B cell (primary cell): ENCODE data around the gene TUBGCP2. TPM values are rescaled to one million over a fixed set of nuclear protein-coding genes. Genes with fewer than 3 reads are reported as not detected.

Experiments used
- ATAC-seq: fragments of 200-7000 bp; cut with Tn5 transposase; one replicate; pipeline ENCODE4 v1.10.0; 2021; ENCODE audit warnings: low read depth, mild to moderate bottlenecking, moderate number of reproducible peaks, moderate library complexity
- CTCF ChIA-PET: fragments of 350-600 bp; sonication (Branson Sonifier 250); formaldehyde crosslinking; loops from one replicate; lab custom pipeline; 2021; ENCODE audit warnings: antibody characterized with exemption, inconsistent platforms; lab: Charles Lee
- POLR2A ChIA-PET: fragments of 350-600 bp; sonication (Branson Sonifier 250); formaldehyde crosslinking; loops from one replicate; lab custom pipeline; 2021; ENCODE audit warnings: antibody characterized with exemption; lab: Charles Lee
- DNase-seq: peaks from one replicate; pipeline ENCODE4 v3.0.0; 2013
- H2AFZ ChIP-seq: 2 replicates; pipeline ENCODE4 v1.6.1; 2012; ENCODE audit warnings: mild to moderate bottlenecking, low read depth, low read length; ENCODE audit not compliant: insufficient read depth, poor library complexity, severe bottlenecking
- H3K27ac ChIP-seq, 2 donors: 1 replicate in 1 of 2; 2 replicates in 1 of 2; pipeline ENCODE4 v1.5.1; 2012 to 2013; ENCODE audit warnings: low read length in 2 of 2, mild to moderate bottlenecking in 2 of 2, moderate library complexity in 1 of 2
- H3K27me3 ChIP-seq, 4 experiments: fragments of 200-600 bp in 1 of 4; sonication (generic) in 1 of 4; replicated peaks in 1 of 4; 1 replicate in 2 of 4; 2 replicates in 2 of 4; pipeline versions ENCODE4 v1.6.1 to v1.7.0; 2013 to 2016; ENCODE audit warnings: low read length in 3 of 4, mild to moderate bottlenecking in 2 of 4, mixed read lengths in 1 of 4, moderate library complexity in 1 of 4; ENCODE audit not compliant: insufficient read depth in 4 of 4, control insufficient read depth in 3 of 4; ENCODE audit errors: control extremely low read depth in 1 of 4
- H3K36me3 ChIP-seq, 2 experiments: replicated peaks in 1 of 2; 1 replicate in 1 of 2; 2 replicates in 1 of 2; pipeline versions ENCODE4 v1.6.1 to v1.7.1; 2013; ENCODE audit warnings: low read length in 1 of 2; ENCODE audit not compliant: insufficient read depth in 2 of 2, control insufficient read depth in 1 of 2; ENCODE audit errors: control extremely low read depth in 1 of 2, extremely low read depth in 1 of 2
- H3K4me1 ChIP-seq, 2 donors: fragments of 200-600 bp in 1 of 2; sonication (generic) in 1 of 2; 1 replicate in 1 of 2; 2 replicates in 1 of 2; pipeline versions ENCODE4 v1.5.1 to v1.6.1; 2013 to 2017; ENCODE audit warnings: low read length in 2 of 2; ENCODE audit not compliant: control insufficient read depth in 2 of 2, insufficient read depth in 2 of 2
- H3K4me2 ChIP-seq: replicated peaks from 2 replicates; pipeline ENCODE3; 2012; ENCODE audit warnings: mild to moderate bottlenecking, low read depth, low read length; ENCODE audit not compliant: poor library complexity, severe bottlenecking
- H3K4me3 ChIP-seq, 5 experiments: fragments of 200-600 bp in 1 of 5; sonication (generic) in 1 of 5; 1 replicate in 3 of 5; 2 replicates in 2 of 5; pipeline versions ENCODE4 v1.5.1 to v1.7.0; 2011 to 2016; ENCODE audit warnings: low read length in 4 of 5, mild to moderate bottlenecking in 4 of 5, low read depth in 2 of 5, control low read depth in 1 of 5, moderate library complexity in 1 of 5; ENCODE audit not compliant: insufficient read depth in 1 of 5; ENCODE audit errors: control extremely low read depth in 1 of 5, extremely low read depth in 1 of 5
- H3K79me2 ChIP-seq: fragments of 200-600 bp; sonication (generic); one replicate; pipeline ENCODE4 v1.6.0; 2016; ENCODE audit warnings: low read length; ENCODE audit not compliant: control insufficient read depth, insufficient read depth
- H3K9ac ChIP-seq: fragments of 200-600 bp; sonication (generic); 2 replicates; pipeline ENCODE4 v1.6.1; 2017; ENCODE audit warnings: mild to moderate bottlenecking, low read length, moderate library complexity
- H3K9me3 ChIP-seq, 3 donors: one replicate each; pipeline versions ENCODE4 v1.6.1 to v1.7.1; 2013; ENCODE audit warnings: low read length in 2 of 3; ENCODE audit not compliant: control insufficient read depth in 2 of 3, insufficient read depth in 1 of 3; ENCODE audit errors: control extremely low read depth in 1 of 3
- H4K20me1 ChIP-seq: 2 replicates; pipeline ENCODE4 v1.6.0; 2012; ENCODE audit warnings: mild to moderate bottlenecking, low read length; ENCODE audit not compliant: insufficient read depth, control insufficient read depth, poor library complexity, severe bottlenecking
- H3K27ac Mint-ChIP-seq: one replicate; pipeline ENCODE4 v1.8.0; 2021; ENCODE audit warnings: mixed read lengths
- H3K27me3 Mint-ChIP-seq: one replicate; pipeline ENCODE4 v1.8.0; 2021; ENCODE audit warnings: mixed read lengths
- H3K4me1 Mint-ChIP-seq: one replicate; pipeline ENCODE4 v1.8.0; 2021; ENCODE audit warnings: mixed read lengths
- H3K4me3 Mint-ChIP-seq: one replicate; pipeline ENCODE4 v1.8.0; 2021; ENCODE audit warnings: mixed read lengths
- H3K9me3 Mint-ChIP-seq: one replicate; pipeline ENCODE4 v1.8.0; 2022; ENCODE audit warnings: mixed read lengths; ENCODE audit not compliant: insufficient read depth
- CTCF ChIP-seq: fragments of 200-600 bp; IDR thresholded peaks from one replicate; pipeline ENCODE4 v1.8.0; 2022; ENCODE audit warnings: antibody characterized with exemption, mild to moderate bottlenecking
- EZH2 ChIP-seq: IDR thresholded peaks from 2 replicates; pipeline ENCODE4 v1.6.1; 2012; ENCODE audit warnings: borderline replicate concordance, low read depth, mild to moderate bottlenecking, moderate library complexity, low read length; ENCODE audit not compliant: insufficient read depth, poor library complexity, severe bottlenecking
- WGBS: methylation state at CpG from one replicate; pipeline ENCODE4 v1.1.5; 2013; ENCODE audit warnings: missing lambda C conversion rate; ENCODE audit not compliant: insufficient coverage; 5-methylcytosine and 5-hydroxymethylcytosine counted together
- intact Hi-C: fragments of 100-400 bp; cut with micrococcal nuclease; formaldehyde crosslinking; loops from one replicate; pipeline ENCODE4 v1.10.0; 2022
- polyA plus RNA-seq: library from polyadenylated mRNA; depleted of rRNA; stranded (reverse); fragments of >200 nt; gene quantifications from 2 replicates; pipeline ENCODE4 v1.2.3, GENCODE V29; 2012
- total RNA-seq, 2 donors: library from RNA; stranded (reverse); fragments of 120-200 nt in 1 of 2; gene quantifications; 1 replicate in 1 of 2; 2 replicates in 1 of 2; pipeline versions ENCODE4 v1.2.3 to v1.2.4, GENCODE V29; 2013 to 2022

The TUBGCP2 gene
- total and polyA plus RNA-seq, 2 donors (not counting 1 experiment from before 2014, with no cell fraction given), result 50.3 to 90.3 TPM

- no peak overlapping the region for H2AFZ ChIP-seq
- H3K36me3 ChIP-seq, result peaks cover 0 to 53% of the 10 kb centered on the region in 2 experiments
- peaks cover 32 to 51% of the 10 kb centered on the region in 2 donors for H3K4me1 ChIP-seq
- ChIA-PET CTCF (interaction anchor here (3.3 kb wide), 1 partner anchor 13 kb away, joined by 80 read pairs; no protein-coding TSS in a partner anchor), POLR2A (interaction anchor here (2.5 kb wide), 1 partner anchor 10 kb away, joined by 11 read pairs; no protein-coding TSS in a partner anchor)
- 95% methylated on average over 26 of the region's 28 CpGs for WGBS
- ATAC-seq, result no peak
- H3K9ac ChIP-seq, result no peak overlapping the region
- Mint-ChIP-seq H3K4me3 (no peak overlapping the region), H3K27ac (peak overlapping the region; percentile 15), H3K4me1 (peaks cover 29% of the 10 kb centered on the region), H3K27me3 (no peaks in the 10 kb centered on the region), H3K9me3 (no peaks in the 10 kb centered on the region)
- no peak for TF ChIP-seq EZH2
- no peak for TF ChIP-seq CTCF
- H3K4me2 ChIP-seq, result no peak overlapping the region
- intact Hi-C loops, result loop anchor here (10.0 kb wide), 1 partner anchor 129 kb away; no protein-coding TSS in a partner anchor
- peaks cover 31% of the 10 kb centered on the region for H4K20me1 ChIP-seq
- DNase-seq, result no peak
- H3K27ac ChIP-seq, result peak overlapping the region in 1 of 2 donors; percentile 43
- no peaks in the 10 kb centered on the region for H3K27me3 ChIP-seq
- H3K4me3 ChIP-seq, result no peak overlapping the region
- no peaks in the 10 kb centered on the region for H3K9me3 ChIP-seq
- peaks cover 12% of the 10 kb centered on the region for H3K79me2 ChIP-seq
Observed at GRCh38 chr10:133273534-133274143, 35.0 kb downstream of the TUBGCP2 start.

DNA sequence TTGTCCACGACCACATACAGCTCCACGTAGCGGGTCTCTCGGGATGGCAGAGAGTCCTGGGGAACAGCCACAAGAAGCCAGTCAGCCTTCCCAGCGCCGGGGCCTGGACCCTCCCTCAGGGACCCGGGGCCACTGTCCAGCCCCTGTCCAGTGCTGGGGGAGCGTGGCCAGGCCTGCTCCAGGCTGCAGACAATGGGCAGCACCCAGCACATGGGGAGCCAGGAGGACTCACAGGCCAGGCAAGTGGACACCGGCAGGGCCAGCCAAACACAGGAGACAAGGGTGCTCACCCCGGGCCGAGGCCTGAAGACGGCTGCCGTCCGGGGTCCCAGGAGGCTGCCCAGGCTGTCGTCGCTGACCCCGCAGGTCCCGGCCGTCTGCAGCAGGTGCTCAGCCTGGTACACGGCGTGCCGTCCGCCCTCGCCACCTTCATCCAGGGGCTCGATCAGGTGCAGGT, 35.7 kb downstream of the TUBGCP2 start:
- ATAC-seq (no peak), DNase-seq (no peak)
- Histone ChIP-seq H3K4me3 (no peak overlapping the region), H3K4me2 (no peak overlapping the region), H3K9me3 (no peaks in the 10 kb centered on the region), H3K36me3 (peaks cover 0 to 59% of the 10 kb centered on the region in 2 experiments), H2AFZ (no peak overlapping the region), H3K9ac (no peak overlapping the region), H3K27ac (no peak overlapping the region), H3K27me3 (no peaks in the 10 kb centered on the region), H4K20me1 (peaks cover 36% of the 10 kb centered on the region), H3K4me1 (peaks cover 25 to 44% of the 10 kb centered on the region in 2 donors), H3K79me2 (peaks cover 12% of the 10 kb centered on the region)
- CTCF ChIA-PET, result no interaction called here
- 98% methylated on average over 25 of the region's 25 CpGs for WGBS
- intact Hi-C loops, result loop anchor here (10.0 kb wide), 1 partner anchor 128 kb away; no protein-coding TSS in a partner anchor
- Mint-ChIP-seq H3K9me3 (no peaks in the 10 kb centered on the region), H3K4me1 (peaks cover 23% of the 10 kb centered on the region), H3K27ac (no peak overlapping the region), H3K27me3 (no peaks in the 10 kb centered on the region), H3K4me3 (no peak overlapping the region)
- POLR2A ChIA-PET, result no interaction called here
- TF ChIP-seq CTCF (no peak), EZH2 (no peak)
